Measurements from ENCODE around the gene PRELP.

- TF ChIP-seq CTCF (IDR thresholded peaks at IDR 0.05): no peak
- no peak for TF ChIP-seq EZH2 (IDR thresholded peaks at IDR 0.05; ENCODE audit: borderline replicate concordance, insufficient read depth, low read depth, low read length, poor library complexity, severe bottlenecking)
These were observed 28.2 kb downstream of the PRELP start for GRCh38 chr1:203503836-203504235.

Data from B cell (primary cell).